ENCODE results near the gene SYPL1.

The SYPL1 gene

DNA sequence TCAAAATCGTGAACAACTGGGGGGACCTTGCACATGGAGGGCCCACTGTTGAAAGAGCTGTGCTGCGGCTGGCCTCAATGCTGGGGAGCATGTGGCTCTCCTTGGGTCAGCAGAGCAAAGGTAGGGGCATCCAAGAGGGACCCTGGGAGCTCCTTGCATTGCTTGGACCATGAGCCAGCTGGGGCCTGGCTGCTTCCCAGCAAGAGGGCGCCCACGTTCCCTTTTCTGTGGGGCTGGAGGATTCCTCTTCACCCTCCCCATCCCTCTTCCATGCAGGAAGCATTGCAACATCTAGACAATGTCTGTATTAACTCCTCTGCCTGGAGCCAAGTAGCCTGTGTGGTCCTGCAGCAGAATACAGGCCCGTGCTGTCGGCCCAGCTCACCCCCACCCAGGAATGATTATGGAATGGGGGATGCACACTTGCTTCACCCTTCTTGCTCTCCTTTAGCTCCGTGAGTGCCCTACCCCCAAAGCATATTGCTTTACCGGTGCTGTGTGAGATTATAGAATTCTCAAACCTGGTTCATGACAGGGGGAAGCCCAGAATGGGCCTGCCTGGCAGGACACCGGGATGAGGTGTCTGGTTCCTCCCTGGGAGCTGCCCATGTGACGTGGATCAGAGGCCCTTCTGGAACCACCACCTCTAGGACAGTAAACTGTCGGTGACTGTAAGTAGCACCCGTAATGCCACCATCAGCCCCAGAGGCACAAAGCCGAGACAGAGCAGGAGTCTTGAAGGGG, 61.9 kb downstream of the SYPL1 start:
- DNase-seq (ENCODE audit: low spot score) = peak; percentile 88

DNA sequence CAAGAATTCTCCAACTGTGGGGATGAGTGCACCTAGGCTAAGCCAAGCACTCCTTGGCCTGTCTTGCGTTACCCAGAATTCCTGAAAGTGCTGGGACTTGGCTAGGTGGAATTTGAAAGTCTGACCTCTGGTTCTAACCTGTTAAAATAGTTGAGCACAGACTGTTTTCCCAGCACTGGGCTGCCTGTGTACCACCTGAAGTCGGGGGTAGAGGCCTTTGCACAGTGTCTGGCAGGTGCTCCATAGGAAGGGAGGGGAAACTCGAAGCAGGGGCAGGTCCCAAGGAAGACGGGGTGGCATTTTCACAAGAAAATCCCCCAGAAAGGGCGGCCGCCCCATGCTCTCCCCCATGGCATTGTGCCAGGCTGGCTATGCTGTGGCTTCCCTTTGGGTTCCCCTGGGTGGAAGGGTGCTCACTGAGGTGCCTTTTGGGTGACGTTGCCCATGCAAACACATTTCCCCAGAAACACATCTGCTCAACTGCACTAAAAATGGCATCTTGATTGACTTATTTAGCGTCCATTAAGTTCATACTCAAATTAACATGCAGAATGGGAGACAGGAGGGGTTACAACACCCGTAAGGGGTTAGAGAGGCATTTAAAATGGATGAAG, 62.9 kb downstream of the SYPL1 start:
- DNase-seq (ENCODE audit: low spot score) = no peak

DNA sequence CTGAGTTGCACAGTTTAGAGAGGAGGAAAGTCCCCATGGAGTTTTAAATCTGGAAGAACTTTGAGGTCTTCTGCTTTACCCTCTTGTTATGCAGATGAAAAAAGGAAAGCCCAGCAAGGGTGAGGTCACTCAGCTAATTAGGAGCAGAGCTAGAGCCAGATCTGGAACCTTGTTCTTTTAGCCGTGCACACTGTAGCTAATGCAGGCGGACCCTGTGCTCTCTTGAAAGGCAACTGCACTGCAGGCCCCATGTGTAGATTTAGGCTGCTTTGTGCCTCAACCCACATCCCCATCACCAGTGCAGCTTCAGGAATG, 63.4 kb downstream of the SYPL1 start:
- DNase-seq (ENCODE audit: low spot score) = no peak

DNA sequence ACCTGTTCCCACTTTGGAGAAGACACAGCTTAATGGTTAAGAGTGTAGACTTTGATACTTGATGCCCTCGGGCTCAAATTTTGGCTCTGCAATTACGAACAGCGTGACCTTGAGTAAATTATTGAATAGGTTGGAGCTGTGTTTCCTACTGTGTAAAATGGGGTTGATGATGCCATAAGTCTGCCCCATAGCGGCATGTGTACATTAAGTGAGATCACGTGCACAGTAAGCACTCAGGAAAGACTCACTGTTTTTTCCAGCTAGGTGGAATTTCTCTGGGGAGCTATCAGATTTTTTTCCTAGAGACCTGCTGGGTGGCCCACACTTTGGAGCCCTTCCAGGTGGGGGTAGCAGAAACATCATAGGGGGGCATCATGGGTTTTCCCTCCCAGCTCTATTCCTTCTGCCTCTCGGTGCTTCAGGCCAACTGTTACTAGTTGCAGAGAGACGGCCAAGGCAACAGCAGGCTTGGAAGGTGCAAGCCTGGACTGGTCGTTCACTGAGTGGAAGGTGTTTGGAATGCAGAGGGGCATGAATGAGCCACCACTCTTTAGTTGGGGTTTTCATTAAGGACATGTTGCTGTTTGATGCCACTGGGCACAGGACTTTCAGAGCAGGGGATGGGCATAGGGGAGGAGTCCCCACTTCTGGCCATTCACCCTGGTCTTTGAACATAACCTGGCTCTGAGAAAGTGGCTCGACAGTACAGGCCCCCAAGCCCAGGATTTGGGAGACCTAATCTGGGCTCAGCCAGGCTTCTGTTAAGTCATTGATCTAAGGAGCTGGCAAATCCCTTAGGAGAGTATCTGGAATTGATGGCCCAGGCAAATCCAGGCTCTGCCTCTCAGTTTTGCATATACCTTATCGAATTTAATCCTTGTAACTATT, 64.0 kb downstream of the SYPL1 start:
- DNase-seq (ENCODE audit: low spot score) = no peak

DNA sequence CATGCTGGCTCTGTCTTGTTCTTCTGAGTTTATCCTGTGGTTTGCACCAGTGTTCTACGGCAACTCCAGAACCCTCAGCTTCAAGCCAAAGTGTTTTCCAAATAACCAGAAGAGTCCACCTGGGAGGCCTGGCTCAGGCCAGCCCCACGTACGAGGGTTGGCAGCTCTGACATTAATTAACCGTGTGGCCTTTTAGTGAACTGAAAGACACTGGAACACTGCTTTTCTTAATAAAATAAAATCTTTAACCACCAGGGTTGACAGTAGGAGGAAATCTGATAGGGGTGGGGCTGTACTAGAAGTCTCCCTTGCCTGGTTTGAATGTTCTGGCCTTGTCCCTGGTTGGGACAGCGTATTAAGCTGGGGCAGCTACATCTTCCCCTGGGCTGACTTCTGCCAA, 64.9 kb downstream of the SYPL1 start:
- no peak for DNase-seq (ENCODE audit: low spot score)

DNA sequence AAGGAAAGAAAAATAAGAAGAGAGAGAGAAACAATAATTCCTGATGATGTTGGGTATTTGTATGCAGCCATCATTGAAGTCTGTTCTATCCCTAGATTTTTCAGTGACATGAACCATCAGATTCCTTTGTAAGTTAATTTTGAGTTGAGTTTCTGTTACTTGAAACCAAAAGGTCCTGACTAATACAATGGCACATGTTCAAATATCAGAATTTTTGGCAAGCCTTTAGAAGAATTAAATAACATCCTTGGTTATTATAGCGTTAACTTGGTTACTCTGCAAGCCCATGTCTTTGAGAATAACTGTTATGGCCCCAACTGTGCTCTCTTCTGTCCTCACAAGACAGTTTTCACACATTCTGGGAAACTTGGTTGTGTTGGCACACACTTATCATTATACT, 66.5 kb downstream of the SYPL1 start:
- DNase-seq (ENCODE audit: low spot score) = no peak

DNA sequence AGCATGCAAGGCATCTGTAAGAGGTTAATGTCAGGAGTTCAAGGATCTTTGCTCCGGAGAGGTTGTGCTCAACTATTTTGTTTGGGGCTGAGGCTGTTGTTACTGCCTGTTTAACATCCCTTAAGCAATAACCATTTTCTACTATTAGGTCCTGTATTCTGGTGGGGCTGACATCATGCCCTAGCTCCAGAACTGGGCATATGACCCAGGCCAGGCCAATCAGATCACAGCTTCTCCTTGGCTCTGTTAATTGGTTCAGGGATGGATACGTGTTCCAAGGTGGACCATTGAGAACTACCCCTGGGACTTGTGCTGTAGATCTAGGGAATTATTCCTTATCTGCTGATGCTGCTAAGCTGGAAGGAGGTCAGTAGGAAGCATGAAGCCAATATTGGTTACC, 67.0 kb downstream of the SYPL1 start:
- DNase-seq (ENCODE audit: low spot score) = no peak

DNA sequence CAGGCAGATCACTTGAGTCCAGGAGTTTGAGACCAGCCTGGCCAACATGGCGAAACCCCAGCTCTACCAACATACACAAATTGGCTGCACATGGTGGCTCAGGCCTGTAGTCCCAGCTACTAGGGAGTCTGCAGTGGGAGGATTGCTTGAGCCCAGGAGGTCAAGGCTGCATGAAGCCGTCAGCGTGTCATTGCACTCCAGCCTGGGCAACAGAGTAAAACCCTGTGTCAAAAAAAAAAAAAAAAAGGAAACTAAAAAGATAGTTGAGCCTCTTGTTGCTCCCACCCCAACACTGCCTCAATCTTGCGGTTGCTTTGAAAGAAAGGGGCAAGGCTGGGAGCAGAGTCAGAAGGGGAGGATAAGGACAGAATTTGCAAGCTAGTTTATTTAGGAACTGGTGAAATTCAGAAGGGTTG, 69.9 kb downstream of the SYPL1 start:
- DNase-seq (ENCODE audit: low spot score) = no peak

DNA sequence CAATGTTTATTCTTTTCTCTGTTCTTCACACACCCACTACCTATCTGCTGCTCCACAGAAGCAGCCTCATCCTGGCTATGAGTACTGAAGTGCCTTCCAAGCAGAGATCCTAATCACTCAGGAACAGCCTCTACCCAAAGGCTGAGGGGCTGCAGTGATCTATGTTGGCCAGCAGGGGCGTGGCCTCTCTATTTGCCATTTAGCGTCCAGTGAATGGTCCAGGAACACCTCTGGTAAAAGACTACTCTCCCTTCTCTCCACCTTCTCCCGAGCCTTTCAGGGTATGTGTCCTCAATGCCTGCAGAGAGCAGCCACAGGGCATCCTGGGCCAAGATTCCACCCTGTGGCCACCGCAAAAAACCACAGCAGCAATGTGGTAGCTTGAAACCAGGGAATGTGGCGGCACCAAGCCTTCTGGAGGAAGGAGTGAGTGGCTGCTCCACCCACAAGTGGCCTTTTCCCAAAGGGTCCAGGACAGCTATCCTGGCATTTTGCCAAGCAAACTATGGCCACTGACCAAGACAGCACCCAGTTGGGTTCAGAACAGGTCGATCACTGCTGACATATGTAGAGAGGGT, 70.9 kb downstream of the SYPL1 start:
- peak; percentile 63 for DNase-seq (ENCODE audit: low spot score)

All from GM03348 (cell line).